ENCODE measurements around the gene STXBP1.

Gene STXBP1

GRCh38 chr9:127571971-127572370 is 40.1 kb upstream of the STXBP1 start:
- no peak overlapping the region for H3K9ac ChIP-seq (ENCODE audit: low read length)
- H3K9me3 ChIP-seq (ENCODE audit: insufficient read depth, low read length), result no peaks in the 10 kb centered on the region
- H3K27ac ChIP-seq (ENCODE audit: low read depth, low read length), result no peak overlapping the region
- H3K4me3 ChIP-seq (ENCODE audit: insufficient read depth, low read length, poor library complexity, severe bottlenecking), result no peak overlapping the region
- TF ChIP-seq EZH2phosphoT487 (conservative IDR thresholded peaks at IDR 0.05; ENCODE audit: low read length), result no peak
- no peak for TF ChIP-seq CTCF (IDR thresholded peaks at IDR 0.05; ENCODE audit: insufficient read depth, low read length, poor library complexity, severe bottlenecking)
- H2AFZ ChIP-seq (ENCODE audit: low read depth, low read length, severe bottlenecking), result no peak overlapping the region
- H4K20me1 ChIP-seq (ENCODE audit: low read depth, low read length), result no peaks in the 10 kb centered on the region
- no peaks in the 10 kb centered on the region for H3K27me3 ChIP-seq (ENCODE audit: low read length)
- H3K9me2 ChIP-seq (replicated peaks; ENCODE audit: insufficient read depth, low read length), result no peaks in the 10 kb centered on the region
- no peaks in the 10 kb centered on the region for H3F3A ChIP-seq (ENCODE audit: insufficient read depth)
- no peaks in the 10 kb centered on the region for H3K79me2 ChIP-seq (ENCODE audit: insufficient read depth, low read length)
- no peak overlapping the region for H3K4me2 ChIP-seq (ENCODE audit: low read depth, low read length, poor library complexity, severe bottlenecking)
- H3K36me3 ChIP-seq (ENCODE audit: low read length), result no peaks in the 10 kb centered on the region

- Histone ChIP-seq H4K20me1 (ENCODE audit: low read depth, low read length) (no peaks in the 10 kb centered on the region), H3K9me2 (replicated peaks; ENCODE audit: insufficient read depth, low read length) (no peaks in the 10 kb centered on the region), H3K36me3 (ENCODE audit: low read length) (no peaks in the 10 kb centered on the region), H3K79me2 (ENCODE audit: insufficient read depth, low read length) (no peaks in the 10 kb centered on the region), H3K4me3 (ENCODE audit: insufficient read depth, low read length, poor library complexity, severe bottlenecking) (no peak overlapping the region), H3K9ac (ENCODE audit: low read length) (no peak overlapping the region), H3K27me3 (ENCODE audit: low read length) (no peaks in the 10 kb centered on the region), H2AFZ (ENCODE audit: low read depth, low read length, severe bottlenecking) (no peak overlapping the region), H3K4me2 (ENCODE audit: low read depth, low read length, poor library complexity, severe bottlenecking) (no peak overlapping the region), H3K9me3 (ENCODE audit: insufficient read depth, low read length) (no peaks in the 10 kb centered on the region), H3F3A (ENCODE audit: insufficient read depth) (no peaks in the 10 kb centered on the region), H3K27ac (ENCODE audit: low read depth, low read length) (no peak overlapping the region)
- TF ChIP-seq EZH2phosphoT487 (conservative IDR thresholded peaks at IDR 0.05; ENCODE audit: low read length), result no peak
- no peak for TF ChIP-seq CTCF (IDR thresholded peaks at IDR 0.05; ENCODE audit: insufficient read depth, low read length, poor library complexity, severe bottlenecking)
These were observed 38.9 kb upstream of the STXBP1 start for GRCh38 chr9:127572961-127573721.

- TF ChIP-seq CTCF (IDR thresholded peaks at IDR 0.05; ENCODE audit: insufficient read depth, low read length, poor library complexity, severe bottlenecking), result no peak
- no peak for TF ChIP-seq EZH2phosphoT487 (conservative IDR thresholded peaks at IDR 0.05; ENCODE audit: low read length)
- H3F3A ChIP-seq (ENCODE audit: insufficient read depth), result no peaks in the 10 kb centered on the region
- no peaks in the 10 kb centered on the region for H3K27me3 ChIP-seq (ENCODE audit: low read length)
- H4K20me1 ChIP-seq (ENCODE audit: low read depth, low read length), result no peaks in the 10 kb centered on the region
- H3K79me2 ChIP-seq (ENCODE audit: insufficient read depth, low read length), result no peaks in the 10 kb centered on the region
- H3K27ac ChIP-seq (ENCODE audit: low read depth, low read length), result no peak overlapping the region
- no peak overlapping the region for H3K9ac ChIP-seq (ENCODE audit: low read length)
- no peak overlapping the region for H3K4me2 ChIP-seq (ENCODE audit: low read depth, low read length, poor library complexity, severe bottlenecking)
- H3K36me3 ChIP-seq (ENCODE audit: low read length), result no peaks in the 10 kb centered on the region
- no peak overlapping the region for H2AFZ ChIP-seq (ENCODE audit: low read depth, low read length, severe bottlenecking)
- no peaks in the 10 kb centered on the region for H3K9me2 ChIP-seq (replicated peaks; ENCODE audit: insufficient read depth, low read length)
- H3K9me3 ChIP-seq (ENCODE audit: insufficient read depth, low read length), result no peaks in the 10 kb centered on the region
- no peak overlapping the region for H3K4me3 ChIP-seq (ENCODE audit: insufficient read depth, low read length, poor library complexity, severe bottlenecking)
These were observed 37.7 kb upstream of the STXBP1 start for GRCh38 chr9:127574072-127574993.
